Tibial artery (tissue), 4 donors: ENCODE measurements around the gene KDM2B.

Experiments
- DNase-seq, 2 donors: peaks; one replicate each; pipeline ENCODE4 v3.0.0-alpha.2; 2019
- H3K27ac ChIP-seq, 2 donors: fragments of 200-600 bp; sonication (generic) in 1 of 2; 1 replicate in 1 of 2; 2 replicates in 1 of 2; pipeline ENCODE4 v1.5.1; 2018 to 2019; ENCODE audit warnings: mild to moderate bottlenecking in 1 of 2
- H3K27me3 ChIP-seq, 2 donors: fragments of 200-600 bp; sonication (generic) in 1 of 2; one replicate each; pipeline versions ENCODE4 v1.5.1 to v1.6.0; 2016 to 2019
- H3K36me3 ChIP-seq, 3 donors: fragments of 200-600 bp; sonication (generic) in 2 of 3; one replicate each; pipeline ENCODE4 v1.5.1; 2016 to 2019; ENCODE audit warnings: mild to moderate bottlenecking in 2 of 3
- H3K4me1 ChIP-seq, 4 donors: fragments of 200-600 bp; sonication (generic) in 2 of 4; 1 replicate in 3 of 4; 2 replicates in 1 of 4; pipeline ENCODE4 v1.5.1; 2016 to 2019
- H3K4me3 ChIP-seq, 2 donors: fragments of 200-600 bp; sonication (generic) in 1 of 2; 1 replicate in 1 of 2; 2 replicates in 1 of 2; pipeline ENCODE4 v1.5.1; 2018 to 2019; ENCODE audit warnings: mild to moderate bottlenecking in 2 of 2
- H3K9me3 ChIP-seq, 3 donors: fragments of 200-600 bp; sonication (generic) in 1 of 3; one replicate each; pipeline ENCODE4 v1.5.1; 2016 to 2019
- CTCF ChIP-seq, 2 experiments: fragments of 200-600 bp in 1 of 2; fragments of 450-650 bp in 1 of 2; IDR thresholded peaks; one replicate each; pipeline ENCODE4 v1.5.1; 2017 to 2019; ENCODE audit warnings: antibody characterized with exemption in 2 of 2, mild to moderate bottlenecking in 1 of 2, moderate library complexity in 1 of 2
- intact Hi-C: fragments of 100-400 bp; cut with DNase I; formaldehyde crosslinking; loops from one replicate; pipeline ENCODE4 v1.15.0; 2023; ENCODE audit warnings: low total_unique reads

Gene KDM2B

GRCh38 chr12:121516437-121517011 lies 64.3 kb downstream of the KDM2B start:
- no peak for DNase-seq
- no peak for TF ChIP-seq CTCF (IDR thresholded peaks at IDR 0.05)
- Histone ChIP-seq H3K4me1 (peaks cover 0 to 17% (median 7%) of the 10 kb centered on the region in 4 donors), H3K27ac (no peak overlapping the region), H3K36me3 (peaks cover 0 to 48% (median 4%) of the 10 kb centered on the region in 3 donors), H3K4me3 (no peak overlapping the region), H3K27me3 (no peaks in the 10 kb centered on the region), H3K9me3 (no peaks in the 10 kb centered on the region)
- intact Hi-C loops = no loop called here

DNA sequence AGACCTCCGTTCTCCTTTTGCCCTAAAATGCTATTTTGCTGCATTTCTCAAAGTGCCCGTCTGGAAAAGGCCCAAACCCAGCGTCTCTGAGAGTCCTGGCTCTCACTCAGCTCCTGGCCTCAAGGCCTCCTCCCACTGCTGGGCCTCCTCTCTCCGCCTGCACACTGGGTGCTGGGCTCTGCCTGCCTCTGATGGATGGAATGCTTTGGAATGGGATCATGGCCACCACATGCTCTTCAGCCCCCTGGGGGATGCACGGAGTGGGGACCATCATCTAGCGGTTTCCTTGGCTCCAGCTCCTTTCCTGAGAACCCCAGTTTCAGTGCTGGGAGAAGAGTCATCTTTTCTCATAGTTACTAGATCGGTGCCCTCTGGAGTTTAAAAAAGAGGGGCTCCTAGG lies 65.2 kb downstream of the KDM2B start:
- Histone ChIP-seq H3K9me3 (no peaks in the 10 kb centered on the region), H3K27ac (no peak overlapping the region), H3K4me1 (peaks cover 0 to 18% (median 7%) of the 10 kb centered on the region in 4 donors), H3K36me3 (peaks cover 0 to 39% (median 4%) of the 10 kb centered on the region in 3 donors), H3K27me3 (no peaks in the 10 kb centered on the region), H3K4me3 (no peak overlapping the region)
- no peak for TF ChIP-seq CTCF (IDR thresholded peaks at IDR 0.05)
- intact Hi-C loops = no loop called here
- DNase-seq = no peak

GRCh38 chr12:121514184-121514742 lies 66.6 kb downstream of the KDM2B start:
- intact Hi-C loops = no loop called here
- Histone ChIP-seq H3K4me3 (no peak overlapping the region), H3K9me3 (no peaks in the 10 kb centered on the region), H3K4me1 (peaks cover 0 to 18% (median 7%) of the 10 kb centered on the region in 4 donors), H3K27me3 (no peaks in the 10 kb centered on the region), H3K27ac (no peak overlapping the region), H3K36me3 (peaks cover 0 to 42% (median 11%) of the 10 kb centered on the region in 3 donors)
- no peak for TF ChIP-seq CTCF (IDR thresholded peaks at IDR 0.05)
- DNase-seq = no peak

DNA sequence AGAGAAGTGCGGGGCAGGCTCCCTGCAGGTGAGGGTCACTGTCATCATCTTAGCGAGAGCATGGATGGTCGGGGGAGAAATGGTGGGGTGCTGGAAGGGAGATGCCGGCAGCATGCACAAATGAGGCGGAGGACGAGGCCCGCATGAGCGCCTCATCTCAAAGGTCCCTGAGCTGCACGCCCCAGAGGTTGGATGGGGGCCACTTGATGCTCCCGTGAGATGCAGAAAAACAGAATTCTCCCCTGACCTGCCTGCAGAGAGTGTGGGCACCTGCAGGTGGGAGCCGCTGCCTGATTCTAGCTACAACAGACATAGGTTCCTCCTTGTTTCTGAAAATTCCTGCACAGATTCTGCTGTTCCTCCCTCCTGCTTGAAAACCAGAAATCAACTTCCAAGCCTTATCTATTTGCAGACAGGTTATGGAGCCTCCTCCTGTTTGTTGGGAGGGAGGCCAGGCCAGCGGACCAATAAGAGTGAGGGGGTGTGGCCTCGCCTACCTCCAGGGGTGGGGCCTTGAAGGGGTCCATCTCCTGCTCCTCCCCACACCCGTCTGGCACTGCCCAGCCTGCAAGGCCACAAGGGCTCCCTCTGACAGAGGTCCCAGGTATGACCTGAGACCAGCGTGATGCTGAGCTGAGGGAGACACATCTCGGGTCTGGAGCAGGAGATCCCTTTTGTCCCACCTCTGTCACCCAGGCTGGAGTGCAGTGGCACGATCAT lies 67.2 kb downstream of the KDM2B start:
- Histone ChIP-seq H3K9me3 (no peaks in the 10 kb centered on the region), H3K27ac (no peak overlapping the region), H3K36me3 (peaks cover 2 to 42% (median 15%) of the 10 kb centered on the region in 3 donors), H3K27me3 (no peaks in the 10 kb centered on the region), H3K4me3 (no peak overlapping the region), H3K4me1 (peaks cover 0 to 18% (median 7%) of the 10 kb centered on the region in 4 donors)
- intact Hi-C loops = no loop called here
- TF ChIP-seq CTCF (IDR thresholded peaks at IDR 0.05) = no peak
- no peak for DNase-seq

- no peaks in the 10 kb centered on the region for H3K27me3 ChIP-seq
- H3K36me3 ChIP-seq = peaks cover 4 to 51% (median 20%) of the 10 kb centered on the region in 3 donors
- intact Hi-C loops = no loop called here
- H3K9me3 ChIP-seq = no peaks in the 10 kb centered on the region
- peak in 1 of 2 donors; percentile 73 for DNase-seq
- H3K27ac ChIP-seq = peak overlapping the region; percentile 15 to 67
- no peak for TF ChIP-seq CTCF (IDR thresholded peaks at IDR 0.05)
- H3K4me1 ChIP-seq = peaks cover 0 to 18% (median 7%) of the 10 kb centered on the region in 4 donors
- H3K4me3 ChIP-seq = no peak overlapping the region
These were observed 68.3 kb downstream of the KDM2B start for GRCh38 chr12:121512561-121512960.
